ENCODE data around the gene EIF2AK3. TPM values are rescaled to one million over a fixed set of nuclear protein-coding genes. Genes with fewer than 3 reads are reported as not detected.

EIF2AK3 gene
- total and polyA plus RNA-seq, 2 of the 4 experiments (the other 2 are of a cell fraction): 7.9 to 22.8 TPM

GRCh38 chr2:88603146-88603545 is 24.1 kb downstream of the EIF2AK3 start:
- no peaks in the 10 kb centered on the region for H3K9me3 ChIP-seq (ENCODE audit: control insufficient read depth, insufficient read depth, low read length)
- H3K4me3 ChIP-seq (ENCODE audit: insufficient read depth, low read depth, low read length): no peak overlapping the region
- 0 out of 2 replicates have a peak overlapping the region, but pooled peaks have one; percentile 10 for H3K14ac ChIP-seq (replicated peaks; ENCODE audit: low read depth, low read length)
- BruUV-seq (replicated peaks): no TSS peak
- H2AK5ac ChIP-seq (ENCODE audit: low read depth, low read length): peak overlapping the region; percentile 47; the same call in 1 of the 2 replicates
- no peak overlapping the region for H2BK20ac ChIP-seq (ENCODE audit: low read depth, low read length)
- no peak overlapping the region for H2AK9ac ChIP-seq (replicated peaks; ENCODE audit: low read depth, low read length, poor library complexity)
- H3K36me3 ChIP-seq (ENCODE audit: control insufficient read depth, insufficient read depth, low read length): no peaks in the 10 kb centered on the region; the same call in 1 of the 2 replicates
- POLR2A ChIA-PET (ENCODE audit: unreplicated experiment): no interaction called here
- dilution Hi-C loops (cut with HindIII; ENCODE audit: low sequenced_read_pairs, unreplicated experiment) (no loop called here), intact Hi-C loops (cut with micrococcal nuclease) (loop anchor here (1.0 to 5.0 kb wide), 2 partner anchors 24 to 54 kb away; partner anchors contain the start of gene EIF2AK3), in situ Hi-C loops (cut with MboI; ENCODE audit: low sequenced_read_pairs) (no loop called here)
- no peak overlapping the region for H4K91ac ChIP-seq (ENCODE audit: insufficient read depth, low read depth, low read length)
- WGBS, 2 experiments (ENCODE audit: extremely low coverage in 2 of 2, insufficient read length in 1 of 2): 30% methylated on average over 3 of the region's 4 CpGs; no CpG with 5 or more reads in 1 of the 2 experiments
- peaks cover 13% of the 10 kb centered on the region for H3K9me1 ChIP-seq (ENCODE audit: insufficient read depth, low read length)
- no peak overlapping the region for H2AFZ ChIP-seq (replicated peaks; ENCODE audit: low read length, poor library complexity)
- peaks cover 25 to 44% of the 10 kb centered on the region in 2 experiments for H3K79me1 ChIP-seq (ENCODE audit: low read depth in 1 of 2, low read length in 2 of 2)
- DNase-seq: peak; percentile 57
- H3K27ac ChIP-seq (ENCODE audit: insufficient read depth, low read length): peak overlapping the region; percentile 62; the same call in 1 of the 2 replicates
- H3K4ac ChIP-seq (ENCODE audit: low read depth, low read length): peak overlapping the region; percentile 49
- H4K5ac ChIP-seq (ENCODE audit: low read depth, low read length): peak overlapping the region; percentile 43
- H3K27me3 ChIP-seq (ENCODE audit: control insufficient read depth, insufficient read depth, low read length): no peaks in the 10 kb centered on the region
- peak overlapping the region in 1 of 2 experiments; percentile 50; a peak in 3 of 4 replicates for H4K8ac ChIP-seq (ENCODE audit: low read depth in 2 of 2, low read length in 2 of 2)
- H2BK120ac ChIP-seq (ENCODE audit: low read depth, low read length): no peak overlapping the region
- H2BK5ac ChIP-seq (ENCODE audit: low read depth, low read length, poor library complexity, severe bottlenecking): peak overlapping the region; percentile 44
- no peak for TF ChIP-seq CEBPB (IDR thresholded peaks at IDR 0.05; ENCODE audit: low read depth, low read length)
- TF ChIP-seq RFX5 (IDR thresholded peaks at IDR 0.05; ENCODE audit: low read depth, low read length): no peak
- no peak for TF ChIP-seq SMC3 (IDR thresholded peaks at IDR 0.05; ENCODE audit: low read depth, low read length)
- no peak for TF ChIP-seq NFE2L2 (IDR thresholded peaks at IDR 0.05; ENCODE audit: low read depth, low read length)
- TF ChIP-seq, protein P1, sequence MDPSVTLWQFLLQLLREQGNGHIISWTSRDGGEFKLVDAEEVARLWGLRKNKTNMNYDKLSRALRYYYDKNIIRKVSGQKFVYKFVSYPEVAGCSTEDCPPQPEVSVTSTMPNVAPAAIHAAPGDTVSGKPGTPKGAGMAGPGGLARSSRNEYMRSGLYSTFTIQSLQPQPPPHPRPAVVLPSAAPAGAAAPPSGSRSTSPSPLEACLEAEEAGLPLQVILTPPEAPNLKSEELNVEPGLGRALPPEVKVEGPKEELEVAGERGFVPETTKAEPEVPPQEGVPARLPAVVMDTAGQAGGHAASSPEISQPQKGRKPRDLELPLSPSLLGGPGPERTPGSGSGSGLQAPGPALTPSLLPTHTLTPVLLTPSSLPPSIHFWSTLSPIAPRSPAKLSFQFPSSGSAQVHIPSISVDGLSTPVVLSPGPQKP (IDR thresholded peaks at IDR 0.05; ENCODE audit: borderline replicate concordance, low read depth, low read length): no peak
- TF ChIP-seq USF2 (IDR thresholded peaks at IDR 0.05; ENCODE audit: low read depth, low read length): no peak
- no peak for TF ChIP-seq RCOR1 (IDR thresholded peaks at IDR 0.05; ENCODE audit: insufficient replicate concordance, low read length)
- no peak for TF ChIP-seq CHD1 (IDR thresholded peaks at IDR 0.05; ENCODE audit: low read depth, low read length)
- TF ChIP-seq FOS (IDR thresholded peaks at IDR 0.05; ENCODE audit: low read depth, low read length): no peak
- TF ChIP-seq POLR2A (IDR thresholded peaks at IDR 0.05; ENCODE audit: low read depth, low read length): no peak
- no peak for TF ChIP-seq RAD21 (IDR thresholded peaks at IDR 0.05; ENCODE audit: low read length)
- no peak for TF ChIP-seq MAZ (IDR thresholded peaks at IDR 0.05; ENCODE audit: borderline replicate concordance, low read depth, low read length)
- no peak for TF ChIP-seq MAFK (IDR thresholded peaks at IDR 0.05; ENCODE audit: low read depth, low read length)
- no peak for TF ChIP-seq BHLHE40 (IDR thresholded peaks at IDR 0.05; ENCODE audit: low read depth, low read length)
- no peak for TF ChIP-seq CTCF (conservative IDR thresholded peaks at IDR 0.05; ENCODE audit: low read depth, low read length)
- no peak overlapping the region for H3K56ac ChIP-seq (ENCODE audit: extremely low read depth, insufficient read depth, low read length)
- peak overlapping the region; percentile 69; the same call in 1 of the 2 replicates for H3K4me2 ChIP-seq (ENCODE audit: low read depth, low read length)
- H3K23ac ChIP-seq (ENCODE audit: low read depth, low read length): no peak overlapping the region; the same call in 1 of the 2 replicates
- CTCF ChIA-PET: no interaction called here
- peaks cover 23% of the 10 kb centered on the region; the same call in 1 of the 2 replicates for H4K20me1 ChIP-seq (ENCODE audit: insufficient read depth, low read length)
- H2BK15ac ChIP-seq (ENCODE audit: low read depth, low read length): no peak overlapping the region
- peak; percentile 53; the same call in 1 of the 2 replicates for ATAC-seq (ENCODE audit: low read depth)
- 0 out of 2 replicates have a peak overlapping the region, but pooled peaks have one; percentile 23 for H3K9ac ChIP-seq (ENCODE audit: low read depth, low read length)
- H3K18ac ChIP-seq (ENCODE audit: low read depth, low read length): 0 out of 2 replicates have a peak overlapping the region, but pooled peaks have one; percentile 5
- peaks cover 9% of the 10 kb centered on the region for H3K4me1 ChIP-seq (ENCODE audit: control insufficient read depth, insufficient read depth, low read length)
